Activated CD4-positive, alpha-beta T cell treated with anti-CD3 and anti-CD28 coated beads, Interleukin-2, amount 50 U/mL, for 4 hours (primary cell): ENCODE data around the gene ZSWIM6.

Experiments
- DNase-seq, 2 experiments: peaks; one replicate each; pipeline ENCODE4 v3.0.0-alpha.2; 2020

The ZSWIM6 gene

DNA sequence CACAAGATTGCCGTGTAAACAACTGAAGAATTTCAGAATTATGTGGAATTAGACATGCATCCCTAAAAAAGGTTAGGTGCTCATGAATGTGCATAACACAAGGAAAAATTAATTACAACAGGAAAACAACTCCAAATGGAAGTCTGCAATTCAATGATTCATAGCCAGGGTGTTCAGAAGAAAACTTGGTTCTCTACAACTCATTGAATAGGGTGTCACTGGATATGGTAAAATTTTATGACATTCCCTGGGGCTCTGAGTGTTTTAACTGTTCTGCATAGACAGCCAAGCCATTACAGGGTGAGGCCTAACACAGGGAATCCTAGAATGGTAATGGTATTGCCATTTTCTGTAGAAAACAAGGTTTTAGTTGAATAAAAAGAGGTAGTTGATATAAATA, 24.4 kb upstream of the ZSWIM6 start:
- DNase-seq, result no peak

DNA sequence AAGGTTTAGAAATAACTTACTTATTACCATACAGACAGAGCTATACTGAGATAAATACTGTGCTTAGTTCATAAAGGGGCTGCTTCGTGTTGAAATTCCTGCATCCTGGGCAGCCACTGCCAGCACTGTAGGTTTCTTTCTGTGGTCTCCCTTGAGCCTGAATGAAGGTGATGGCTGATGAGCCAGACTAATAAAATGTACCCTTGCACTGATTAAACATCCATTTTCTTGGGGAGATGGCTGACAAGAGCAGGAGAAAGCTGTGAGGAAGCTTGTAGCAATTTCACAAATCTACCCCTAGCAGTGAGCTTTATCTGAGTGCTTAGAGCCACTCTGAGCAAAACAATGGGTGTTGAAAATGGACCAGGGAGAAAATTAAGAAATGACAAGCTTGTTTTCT, 23.3 kb upstream of the ZSWIM6 start:
- DNase-seq, result no peak

DNA sequence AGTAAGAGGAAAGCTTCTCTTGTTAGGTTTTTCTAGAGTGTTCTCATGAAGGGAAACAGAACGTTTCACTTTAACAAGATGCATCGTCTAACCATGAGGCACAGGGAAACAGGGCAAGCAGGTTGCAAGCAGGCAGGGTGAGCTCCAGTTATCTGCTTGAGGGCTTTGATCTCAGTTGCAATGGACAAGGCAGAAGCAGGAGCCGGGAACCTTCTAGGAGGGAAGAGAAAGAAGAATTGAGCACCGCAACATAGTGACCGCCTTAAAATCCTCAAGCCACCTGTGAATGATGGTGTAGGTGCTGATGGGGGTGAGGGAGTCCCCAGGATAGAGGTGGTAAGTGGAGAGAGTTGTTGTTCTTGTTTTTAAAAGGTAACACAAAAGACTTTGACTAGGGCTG, 22.9 kb upstream of the ZSWIM6 start:
- no peak for DNase-seq

DNA sequence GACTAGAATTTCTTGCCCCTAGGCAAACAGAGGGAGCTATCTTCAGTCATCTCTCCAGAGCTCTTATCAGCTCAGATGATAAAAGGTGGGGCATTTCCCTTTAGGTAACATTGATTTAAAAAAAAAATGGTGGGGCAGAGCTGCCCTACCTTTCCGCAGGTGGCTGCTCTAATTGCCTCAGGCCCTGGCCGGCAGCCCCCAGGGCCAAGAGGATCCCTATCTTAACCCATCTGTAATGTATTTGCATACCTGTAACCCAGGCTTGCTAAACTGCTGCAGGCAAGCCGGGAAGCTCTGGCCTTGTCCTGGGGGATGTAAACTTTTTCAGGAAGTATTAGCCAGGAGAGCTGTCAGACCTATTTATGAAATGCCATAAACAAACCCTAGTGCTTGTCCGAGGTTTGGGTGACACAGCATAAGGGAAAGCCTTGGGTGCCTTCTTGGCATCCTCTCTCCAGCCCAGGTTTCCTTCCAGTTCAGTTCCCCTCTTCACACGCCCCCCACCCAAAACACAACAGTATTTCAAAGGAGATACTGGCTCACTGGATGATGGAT, 20.9 kb upstream of the ZSWIM6 start:
- DNase-seq, result no peak

DNA sequence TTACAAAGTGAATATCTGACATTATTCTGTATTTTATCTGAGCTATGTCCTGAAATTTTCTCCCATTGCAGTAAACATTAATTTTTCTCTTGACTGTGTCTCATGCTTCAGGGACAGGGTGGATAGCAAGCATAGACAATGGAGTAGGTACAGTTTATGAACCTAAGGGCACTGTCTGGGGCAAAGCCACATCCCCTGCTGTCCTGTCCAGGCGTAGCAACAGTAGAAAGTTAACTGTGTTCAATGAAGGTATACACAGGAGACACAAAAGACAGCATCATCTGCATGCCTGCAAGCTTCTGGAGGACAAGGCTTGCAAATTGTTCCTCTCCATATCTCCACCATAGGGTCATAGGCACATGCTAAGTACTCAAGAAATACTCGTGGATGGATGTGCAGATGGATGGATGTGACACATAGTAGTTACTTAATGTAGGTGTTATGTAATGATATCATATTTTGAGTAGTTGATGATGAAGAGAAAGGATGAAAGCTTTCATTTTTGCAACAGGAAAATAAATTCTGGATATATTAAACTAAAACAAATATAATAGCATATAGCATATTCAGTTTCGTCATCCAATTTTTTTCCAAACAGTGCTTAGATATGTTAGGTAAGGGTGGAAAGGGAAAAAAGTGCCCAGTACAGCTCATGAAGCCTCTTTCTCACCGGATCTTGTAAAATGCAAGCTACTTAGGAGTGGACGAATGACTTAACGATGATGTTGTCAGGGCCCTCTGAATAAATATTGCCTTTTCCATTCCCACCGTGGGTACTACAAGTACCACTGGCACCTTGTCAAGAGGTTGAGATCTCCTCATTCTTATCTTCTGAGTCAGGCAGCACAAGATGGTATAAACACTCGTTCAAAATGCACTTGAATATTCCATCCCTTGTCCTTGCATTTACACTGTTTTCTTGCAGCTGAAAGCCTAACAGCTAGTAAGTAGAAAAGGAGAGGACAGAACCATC, 19.9 kb upstream of the ZSWIM6 start:
- no peak for DNase-seq

DNA sequence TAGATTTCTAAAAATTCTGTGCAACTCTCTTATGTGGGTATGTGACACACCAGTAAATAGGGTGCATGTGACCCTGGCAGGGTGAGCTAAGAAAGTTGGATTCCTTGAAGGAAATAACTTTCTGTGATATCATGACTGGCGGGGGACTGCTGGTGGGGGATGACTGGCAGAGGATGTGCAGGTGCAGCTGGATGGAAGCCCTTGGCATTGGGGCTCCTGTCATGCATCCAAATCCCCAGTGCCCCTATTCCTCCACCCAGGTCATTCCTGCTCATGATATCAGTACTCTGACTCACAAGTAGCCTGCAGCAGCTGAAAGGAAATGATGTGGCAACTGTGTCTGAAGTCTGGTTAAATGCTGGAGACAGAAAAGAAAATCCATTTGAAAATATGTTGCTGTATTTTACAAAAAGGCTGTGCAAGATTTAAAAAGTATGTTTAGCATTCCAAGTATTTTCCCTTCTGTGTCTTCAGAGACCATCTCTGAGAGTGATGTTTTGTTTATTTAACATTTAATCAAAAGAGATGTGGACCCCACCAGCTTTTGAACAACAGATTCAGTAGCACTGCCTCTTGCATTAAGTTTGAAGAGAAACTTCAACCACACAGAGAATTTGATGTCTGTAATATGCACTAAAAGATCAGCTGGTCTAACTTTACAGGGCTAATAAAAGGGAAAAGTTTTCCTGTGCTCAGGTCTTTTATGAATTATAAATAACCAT, 17.9 kb upstream of the ZSWIM6 start:
- DNase-seq, result no peak

GRCh38 chr5:61318376-61318775, 13.7 kb upstream of the ZSWIM6 start:
- DNase-seq, result no peak

DNA sequence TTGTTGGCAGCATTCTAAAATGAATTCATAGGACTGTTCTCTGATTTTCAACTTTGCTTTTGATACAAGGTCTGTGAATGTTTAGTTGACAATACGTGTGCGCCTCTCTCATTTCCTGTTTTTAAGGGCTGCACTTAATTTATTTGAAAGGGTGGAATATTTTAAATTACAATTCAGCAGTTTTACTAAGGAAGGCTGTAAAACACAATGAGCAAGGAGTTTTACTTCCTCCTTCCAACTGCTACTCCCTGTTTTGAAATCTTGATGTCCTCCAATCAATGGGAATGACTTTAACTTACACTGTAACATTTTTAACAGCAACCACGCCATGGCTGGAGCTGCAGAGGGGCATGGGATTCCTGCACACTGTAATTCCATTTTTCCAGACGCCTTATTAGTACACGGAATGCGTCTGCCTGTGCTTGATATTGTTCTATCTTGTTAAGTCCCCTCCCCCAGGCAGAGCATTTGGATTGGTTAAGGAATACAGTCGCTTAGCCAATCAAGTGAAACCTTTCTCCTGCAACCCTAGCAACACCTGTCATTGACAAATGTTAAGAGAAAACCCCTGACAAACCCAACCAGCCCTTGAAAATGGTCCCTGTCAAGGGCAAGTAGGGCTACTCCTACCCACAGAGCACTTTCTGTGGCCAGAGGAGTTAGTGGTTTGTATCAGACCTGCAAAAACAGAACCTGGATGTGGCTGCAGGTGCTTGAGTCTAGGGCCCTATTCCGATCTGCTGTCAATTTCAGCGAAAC, 12.5 kb upstream of the ZSWIM6 start:
- DNase-seq, result no peak

GRCh38 chr5:61320860-61321259, 11.2 kb upstream of the ZSWIM6 start:
- no peak for DNase-seq

- DNase-seq, result no peak
Observed at GRCh38 chr5:61321669-61322068, 10.4 kb upstream of the ZSWIM6 start.

DNA sequence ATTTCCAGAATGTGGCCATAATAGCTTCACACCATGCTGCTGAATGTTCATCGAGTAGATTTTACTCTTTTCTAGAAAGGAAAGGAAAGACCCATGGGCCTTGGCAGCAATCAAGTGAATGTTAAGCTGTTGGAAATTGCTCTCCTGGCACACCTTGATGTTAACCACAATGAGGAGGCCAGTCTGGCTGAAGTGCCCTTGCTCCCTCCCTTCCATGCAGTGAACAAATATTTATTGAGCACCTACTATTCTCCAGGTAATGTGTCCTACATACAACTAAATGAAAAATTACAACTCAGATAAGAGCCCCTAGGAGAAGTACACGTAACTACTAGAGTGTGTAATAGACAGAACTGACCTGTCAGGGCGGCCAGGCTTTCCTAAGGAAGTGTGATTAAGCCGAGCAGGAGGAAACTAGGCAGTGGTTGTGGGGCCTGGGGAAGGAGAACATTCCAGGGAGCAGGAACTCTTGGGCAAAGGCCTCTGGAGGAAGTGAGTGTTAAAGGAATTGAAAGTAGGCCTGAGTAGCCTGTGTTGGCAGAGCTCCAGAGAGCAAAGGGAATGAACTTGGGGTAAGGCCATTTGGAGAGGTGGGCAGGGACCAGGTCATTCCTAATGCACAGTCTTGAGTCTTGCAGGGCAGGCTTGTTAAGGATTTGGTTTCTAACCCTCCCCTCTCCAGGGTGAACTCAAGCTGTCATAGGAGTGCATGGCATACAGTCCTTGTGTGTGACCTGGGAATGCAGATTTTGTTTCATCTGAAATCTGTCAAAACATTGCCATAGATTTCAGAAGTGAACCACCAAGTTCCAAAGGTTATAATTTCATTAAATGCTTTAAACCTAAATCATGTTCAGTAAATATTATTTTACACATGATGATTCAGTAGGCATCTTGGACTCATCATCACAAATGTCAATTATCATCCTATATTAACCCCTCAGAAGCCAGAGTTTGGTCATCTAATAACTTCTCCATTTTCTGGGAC, 9.0 kb upstream of the ZSWIM6 start:
- no peak for DNase-seq

- DNase-seq, result no peak
Observed at GRCh38 chr5:61327760-61328753, 4.0 kb upstream of the ZSWIM6 start.

DNA sequence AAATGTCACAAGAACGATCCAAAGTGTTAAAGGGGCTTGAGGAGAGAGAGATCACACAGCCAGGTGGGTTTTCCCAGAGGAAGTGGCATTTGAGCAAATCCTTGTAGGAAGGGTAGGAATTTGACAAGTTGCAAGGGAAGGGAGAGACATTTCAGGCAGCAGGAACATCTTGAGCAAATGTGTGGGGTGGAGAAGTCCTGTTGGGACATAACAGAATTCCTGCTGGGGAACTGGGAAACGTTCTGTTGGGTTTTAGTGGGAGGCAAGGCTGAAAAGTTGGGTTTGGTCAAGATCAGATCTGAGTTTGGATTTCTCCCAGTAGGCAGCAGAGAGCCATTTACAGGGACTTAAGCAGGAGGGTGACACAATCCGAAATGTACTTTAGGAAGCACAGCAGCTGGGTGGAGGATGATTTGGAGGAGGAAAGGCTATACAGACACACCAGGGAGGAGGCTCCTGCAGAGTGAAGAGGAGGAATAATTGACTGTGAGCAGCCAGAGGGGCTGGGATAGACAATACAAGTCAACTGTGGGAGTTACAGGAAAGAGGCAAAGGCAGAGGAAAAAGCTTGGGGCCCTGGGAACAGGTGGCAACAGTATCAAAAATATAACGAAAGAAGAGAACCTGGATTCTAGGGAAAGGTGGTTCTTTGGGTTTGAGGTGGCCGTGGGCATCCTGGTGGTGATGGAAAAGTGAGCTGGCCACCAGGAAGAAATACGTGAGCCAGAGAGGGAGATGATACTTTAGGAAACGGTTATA, 3.1 kb upstream of the ZSWIM6 start:
- DNase-seq, result no peak

GRCh38 chr5:61329550-61330128, 2.4 kb upstream of the ZSWIM6 start:
- DNase-seq, result peak; percentile 13 to 21

DNA sequence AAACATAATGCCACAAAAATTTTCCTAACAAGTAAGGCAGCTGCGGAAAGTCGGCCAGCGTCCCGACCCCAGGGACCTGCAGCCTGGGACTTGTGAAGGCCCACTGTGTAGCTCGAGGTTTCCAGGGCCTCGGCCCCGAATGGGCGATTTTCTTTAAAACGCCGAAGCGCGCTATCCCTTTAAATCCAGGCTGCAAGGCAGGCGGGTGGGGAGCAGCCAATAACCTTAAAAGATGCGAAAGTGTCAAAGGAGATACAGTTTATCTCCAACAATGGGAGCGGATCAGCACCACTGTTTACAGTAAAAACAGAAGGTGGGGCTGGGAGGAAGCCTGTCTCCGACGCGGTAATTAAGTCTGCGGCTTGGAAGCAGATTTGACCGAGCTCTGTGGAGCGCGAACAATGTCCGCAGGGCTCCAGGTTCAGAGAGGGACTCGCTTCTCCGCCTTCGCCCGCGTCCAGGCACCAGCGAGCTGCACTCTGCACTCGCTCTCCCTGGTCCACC, 1.7 kb upstream of the ZSWIM6 start:
- DNase-seq, result peak; percentile 5

DNA sequence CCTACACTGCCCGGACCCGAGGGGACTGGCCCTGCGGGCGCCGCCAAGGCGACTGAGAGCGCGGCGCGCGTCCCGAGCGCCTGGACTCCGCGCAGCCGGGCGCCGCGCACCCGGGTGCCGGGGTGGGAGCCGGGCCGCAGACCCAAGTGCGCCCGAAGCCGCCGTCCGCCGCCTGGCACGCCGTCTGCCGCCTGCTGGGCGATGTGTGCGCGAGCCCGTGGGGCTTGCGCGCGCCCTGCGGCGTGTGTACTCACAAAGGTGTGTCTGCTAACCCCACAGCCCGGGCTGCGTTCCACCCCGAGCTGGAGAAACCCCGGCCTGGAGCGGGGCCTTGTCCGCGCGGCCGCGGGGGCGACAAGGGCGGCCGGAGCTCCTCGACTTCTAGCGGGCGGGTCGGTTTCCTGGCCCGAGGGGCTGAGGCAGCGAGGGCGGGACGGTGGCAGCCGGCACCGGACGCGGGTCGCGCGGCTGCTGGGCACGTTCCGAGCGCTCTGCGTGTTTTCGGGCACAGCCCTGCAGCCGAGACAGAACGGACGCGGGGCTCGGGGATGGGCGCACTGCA, 1.1 kb upstream of the ZSWIM6 start:
- DNase-seq, result peak; percentile 65 to 71

GRCh38 chr5:61332358-61332749, 296 bp downstream of the ZSWIM6 start:
- peak; percentile 28 to 38 for DNase-seq

GRCh38 chr5:61332851-61333320, 828 bp downstream of the ZSWIM6 start:
- DNase-seq, result peak in 1 of 2 experiments; percentile 21
